GM12892 (cell line): ENCODE data around the gene MELTF.
A peak's percentile ranks its signal among the peaks of the same experiment; 100 is the strongest.
"Not testable (repeated sequence)": the region's sequence is repeated elsewhere in the genome, so short reads cannot be mapped to it uniquely, and the experiment has no call there.

Experiments
- DNase-seq: peaks from one replicate; pipeline ENCODE4 v3.0.0; 2011; ENCODE audit not compliant: insufficient read length
- FAIRE-seq: peaks from 2 replicates; lab custom pipeline; 2011; peaks lifted over from hg19 to GRCh38; lab: Jason Lieb, UNC
- POLR2A ChIP-seq: IDR thresholded peaks from 2 replicates; pipeline ENCODE4 v1.6.1; 2011; ENCODE audit warnings: low read depth, low read length, control low read depth
- POLR2AphosphoS5 ChIP-seq: IDR thresholded peaks from 2 replicates; pipeline ENCODE4 v1.6.1; 2011; ENCODE audit warnings: low read depth, low read length, control low read depth
- TAF1 ChIP-seq: IDR thresholded peaks from 2 replicates; pipeline ENCODE4 v1.6.1; 2011; ENCODE audit warnings: low read depth, mild to moderate bottlenecking, control low read depth, low read length, borderline replicate concordance

Gene MELTF

DNA sequence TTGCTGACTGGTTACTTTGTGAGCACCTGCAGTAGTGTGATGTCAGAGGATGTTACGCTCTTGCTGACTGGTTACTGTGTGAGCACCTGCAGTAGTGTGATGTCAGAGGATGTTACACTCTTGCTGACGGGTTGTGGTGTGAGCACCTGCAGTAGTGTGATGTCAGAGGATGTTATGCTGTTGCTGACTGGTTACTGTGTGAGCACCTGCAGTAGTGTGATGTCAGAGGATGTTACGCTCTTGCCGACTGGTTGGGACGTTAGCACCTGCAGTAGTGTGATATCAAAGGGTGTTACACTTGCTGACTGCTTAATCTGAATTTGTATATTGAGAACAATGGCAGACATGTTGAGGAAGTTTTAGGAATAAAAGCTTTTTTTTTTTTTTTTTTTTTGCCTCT is 5.2 kb upstream of the MELTF start:
- not testable (repeated sequence) for FAIRE-seq, DNase-seq

DNA sequence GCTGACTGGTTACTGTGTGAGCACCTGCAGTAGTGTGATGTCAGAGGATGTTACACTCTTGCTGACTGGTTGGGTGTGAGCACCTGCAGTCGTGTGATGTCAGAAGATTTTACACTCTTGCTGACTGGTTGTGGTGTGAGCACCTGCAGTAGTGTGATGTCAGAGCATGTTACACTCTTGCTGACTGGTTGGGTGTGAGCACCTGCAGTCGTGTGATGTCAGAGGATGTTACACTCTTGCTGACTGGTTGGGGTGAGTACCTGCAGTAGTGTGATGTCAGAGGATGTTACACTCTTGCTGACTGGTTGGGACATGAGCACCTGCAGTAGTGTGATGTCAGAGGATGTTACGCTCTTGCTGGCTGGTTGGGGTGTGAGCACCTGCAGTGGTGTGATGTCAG is 4.1 kb upstream of the MELTF start:
- DNase-seq: not testable (repeated sequence)
- FAIRE-seq: peak; percentile 73

More for the DNA sequence above, 5.2 kb upstream of the MELTF start:
- peak; percentile 20; the same call in 1 of the 2 replicates for TF ChIP-seq POLR2AphosphoS5

DNA sequence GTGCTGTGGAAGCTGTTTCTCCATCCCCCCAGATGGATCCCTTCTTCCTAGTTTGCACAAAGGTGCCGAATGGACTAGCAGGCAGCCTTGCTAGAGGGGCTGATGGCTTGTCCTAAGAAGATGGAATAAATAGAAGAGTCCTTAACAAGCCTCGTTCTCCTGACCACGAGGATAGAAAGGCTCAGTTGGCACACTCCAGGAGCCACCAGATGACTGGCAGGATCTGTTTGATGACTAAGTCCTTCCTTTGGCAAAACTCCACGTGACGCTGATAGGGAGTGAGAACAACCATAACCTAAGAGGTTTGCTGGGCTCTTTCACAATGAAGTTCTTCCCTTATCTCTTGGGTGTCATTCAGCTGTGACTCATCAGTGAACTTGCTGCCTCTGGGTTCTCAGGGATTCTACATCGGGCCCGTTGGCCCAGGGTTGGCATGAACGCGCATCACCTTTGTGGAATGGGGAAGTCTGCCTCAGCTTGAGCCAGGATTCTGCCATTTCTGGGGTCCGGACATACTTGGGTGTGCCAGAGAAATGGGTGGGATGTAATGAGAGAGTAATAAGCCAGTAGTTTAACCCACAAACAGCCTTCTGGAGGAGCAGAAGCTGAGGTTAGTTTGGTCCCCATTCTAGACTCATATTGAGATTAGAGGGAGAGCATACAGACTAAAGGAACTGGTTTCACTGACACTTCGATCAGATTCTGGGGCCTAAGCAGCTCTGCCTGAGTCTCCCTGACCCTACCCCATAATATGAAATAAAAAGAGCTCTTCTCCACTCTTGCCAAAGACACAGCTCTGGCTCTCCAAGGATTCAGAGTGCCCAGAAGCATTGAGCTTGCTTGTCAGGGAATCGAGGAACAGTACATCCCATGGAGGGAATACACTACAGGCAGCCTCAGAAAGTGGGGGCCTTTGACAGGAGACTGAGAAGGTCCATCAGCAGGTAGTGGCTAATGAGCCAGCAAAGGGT is 2.0 kb upstream of the MELTF start:
- TF ChIP-seq POLR2AphosphoS5 (no peak), TAF1 (no peak), POLR2A (no peak)
- FAIRE-seq: no peak
- DNase-seq: no peak

DNA sequence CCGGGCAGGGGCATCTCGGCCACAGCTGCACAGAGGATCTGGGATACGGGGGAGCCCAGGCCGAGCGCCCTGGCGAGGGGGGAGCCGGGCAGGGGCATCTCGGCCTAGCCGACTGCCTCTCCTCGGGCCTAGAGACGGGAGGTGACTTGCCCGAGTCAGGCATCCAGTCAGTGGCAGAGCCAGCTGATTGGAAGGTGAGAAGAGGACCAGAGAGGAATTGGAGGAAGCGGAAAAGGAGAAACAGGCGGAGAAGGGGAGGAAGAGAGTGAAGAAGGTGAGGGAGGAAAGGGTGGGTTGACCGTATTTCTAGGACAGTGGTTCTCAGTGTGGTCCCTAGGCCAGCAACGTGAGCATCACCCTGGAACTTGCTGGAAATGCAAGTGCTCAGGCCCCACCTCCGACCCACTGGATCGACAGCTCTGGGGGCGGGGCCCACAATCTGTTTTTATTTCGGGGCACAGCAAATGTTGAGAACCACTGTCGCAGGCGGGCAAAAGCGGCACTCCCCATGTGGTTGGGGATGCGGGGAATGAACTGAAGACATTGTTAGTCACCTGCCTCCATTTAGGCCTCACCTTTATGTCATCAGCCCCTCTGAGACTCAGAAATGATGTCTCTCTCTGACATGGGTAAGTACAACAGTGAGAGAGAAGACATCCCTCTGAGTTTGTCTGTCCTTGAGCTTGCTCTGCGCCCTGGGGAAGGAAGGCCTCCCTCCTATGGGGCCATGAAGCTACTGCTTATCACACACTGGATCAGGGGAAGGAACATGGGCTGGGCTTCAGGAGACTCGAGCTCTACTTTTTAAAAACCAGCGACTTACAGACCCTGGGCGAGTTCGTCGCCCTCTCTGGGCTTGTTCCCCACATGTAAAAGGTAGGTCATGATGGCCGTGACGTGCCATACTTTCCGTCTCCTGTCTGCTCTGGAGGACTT is 1.0 kb upstream of the MELTF start:
- no peak for TF ChIP-seq POLR2A
- no peak for TF ChIP-seq POLR2AphosphoS5
- no peak for TF ChIP-seq TAF1
- no peak for DNase-seq
- FAIRE-seq: no peak

DNA sequence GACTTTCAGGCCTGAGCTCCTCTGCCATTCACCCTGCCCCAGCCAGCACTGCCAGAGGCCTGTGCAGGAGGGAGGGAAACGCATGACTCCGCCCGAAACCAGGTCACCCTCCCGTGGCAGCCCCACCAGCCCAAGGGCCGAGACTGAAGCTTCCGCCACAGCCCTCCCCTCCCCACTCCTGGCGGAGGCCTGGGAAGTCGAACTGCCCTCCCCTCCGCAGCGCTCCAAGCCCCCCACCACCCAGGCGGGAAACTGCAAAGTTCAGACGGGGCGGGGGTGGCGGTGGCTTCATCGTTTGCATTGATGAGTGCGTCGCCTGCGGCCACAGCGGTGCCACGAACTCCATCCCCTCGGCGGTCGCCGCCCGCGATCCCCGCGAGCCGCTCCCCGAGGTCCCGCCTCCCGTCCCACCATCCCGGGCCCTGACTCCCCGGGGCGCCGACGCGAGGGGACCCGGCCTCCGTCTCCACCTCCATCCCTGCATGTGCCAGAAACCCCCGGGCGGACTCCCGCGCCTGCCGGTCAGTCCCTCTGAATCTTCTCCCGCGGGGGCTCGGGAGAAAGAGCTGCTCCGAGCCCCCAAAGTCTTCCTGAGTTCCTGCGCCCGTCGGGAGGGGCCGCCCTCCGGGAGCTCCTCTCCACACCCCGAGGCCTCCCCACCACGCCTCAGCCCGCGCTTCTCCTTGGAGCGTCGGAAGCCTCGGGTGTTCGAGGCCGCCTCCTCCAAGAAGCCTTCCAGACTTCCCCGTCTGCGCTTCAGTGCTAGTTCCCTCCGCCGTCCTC is 698 bp downstream of the MELTF start:
- TF ChIP-seq TAF1 (no peak), POLR2AphosphoS5 (no peak), POLR2A (no peak)
- DNase-seq: peak; percentile 66
- no peak for FAIRE-seq

DNA sequence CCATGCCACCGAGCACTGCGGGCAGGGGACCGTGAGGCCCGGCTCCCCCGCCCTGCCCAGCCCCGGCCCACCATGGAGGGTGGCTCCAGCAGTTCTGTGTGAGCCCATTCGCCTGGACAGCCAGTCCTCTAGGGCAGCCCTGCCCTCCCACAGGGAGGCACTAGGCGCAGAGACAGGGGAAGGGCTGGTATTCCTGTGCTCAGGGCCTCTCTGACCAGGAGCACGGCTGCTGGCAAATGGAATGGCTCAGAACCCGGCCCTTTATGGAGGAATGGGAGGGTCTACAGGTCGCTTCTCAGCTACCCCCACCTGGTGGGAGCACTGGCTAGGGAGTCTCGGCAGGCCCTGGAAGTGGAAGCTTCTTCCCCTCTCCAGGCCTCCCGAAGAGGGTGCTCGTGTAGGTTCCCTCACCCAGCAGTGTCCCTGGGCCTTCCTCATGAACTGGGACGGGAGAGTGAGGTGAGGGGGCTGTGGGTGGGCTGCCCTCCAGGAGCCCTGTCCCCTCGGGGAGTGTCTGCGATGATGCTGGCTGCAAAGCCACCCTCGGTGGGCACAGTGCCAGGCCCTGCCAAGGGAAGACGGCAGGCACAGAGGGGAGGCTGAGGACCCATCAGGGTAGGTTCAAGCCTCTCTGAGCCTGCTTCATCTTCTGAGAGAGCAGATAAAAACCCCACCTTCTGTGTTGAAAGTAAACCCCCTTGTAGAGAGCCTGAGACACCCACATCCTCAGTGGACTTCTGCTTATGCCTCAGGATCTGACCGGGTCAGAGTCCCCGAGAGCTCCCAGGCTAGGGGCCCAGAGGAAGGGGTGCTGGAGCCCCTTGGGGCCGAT is 1.5 kb downstream of the MELTF start:
- DNase-seq: no peak
- TF ChIP-seq TAF1 (no peak), POLR2A (no peak), POLR2AphosphoS5 (no peak)
- FAIRE-seq: no peak

DNA sequence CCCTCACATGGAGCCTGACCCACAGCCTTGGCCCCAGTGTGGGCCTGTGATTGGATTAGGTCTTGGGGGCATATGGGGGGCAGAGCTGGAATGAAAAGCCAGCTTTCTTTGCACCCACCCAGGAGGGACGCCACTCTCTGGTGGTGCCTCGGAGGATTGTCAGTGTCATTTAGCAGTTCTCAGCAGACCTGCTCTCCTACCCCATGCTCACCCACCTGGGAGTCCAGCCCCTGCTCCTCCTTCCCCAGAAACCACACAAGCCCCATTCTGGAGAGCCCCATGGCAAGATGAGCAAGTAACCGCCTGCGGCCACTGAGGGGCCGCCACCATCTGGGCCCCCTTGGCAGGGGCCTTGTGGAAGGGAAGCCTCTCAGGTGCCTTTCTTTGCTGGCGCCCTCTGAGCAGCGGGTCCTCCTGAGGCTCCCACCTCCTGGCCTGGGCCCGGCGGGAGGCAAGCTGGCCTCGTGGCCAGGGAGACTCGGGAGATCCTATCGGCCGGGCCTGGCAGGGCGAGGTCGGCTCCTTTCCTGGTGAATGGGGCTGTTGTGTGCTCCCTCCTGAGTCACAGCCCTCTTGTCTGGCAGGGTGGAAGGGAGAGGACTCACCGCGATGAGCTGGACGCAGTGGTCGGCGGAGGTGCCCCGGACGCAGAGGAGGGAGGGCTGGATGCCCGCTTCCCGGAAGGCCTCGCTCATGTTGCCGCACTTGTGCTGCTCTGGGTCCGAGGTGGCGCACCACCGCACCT is 2.3 kb downstream of the MELTF start:
- FAIRE-seq: no peak
- DNase-seq: no peak
- no peak for TF ChIP-seq POLR2A
- no peak for TF ChIP-seq TAF1
- no peak for TF ChIP-seq POLR2AphosphoS5

DNA sequence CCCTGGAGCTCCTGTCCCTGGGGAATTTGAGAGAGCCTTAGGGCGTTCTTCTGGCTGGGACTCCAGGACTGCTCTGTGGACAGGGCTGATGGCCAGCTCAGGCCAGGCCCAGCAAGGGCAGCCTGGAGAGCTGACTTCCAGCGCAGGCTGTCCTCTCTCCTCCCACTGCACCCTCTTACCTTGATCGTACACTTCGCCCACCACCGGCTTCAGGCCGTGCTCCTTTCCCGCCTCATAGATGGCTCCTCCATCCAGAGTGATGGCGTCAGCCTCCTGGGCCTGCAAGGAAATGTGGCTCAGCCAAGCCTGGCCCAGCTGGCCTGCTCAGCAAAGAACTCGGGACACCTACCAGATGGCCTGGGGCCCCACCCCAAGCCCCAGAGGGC is 3.1 kb downstream of the MELTF start:
- TF ChIP-seq POLR2AphosphoS5 (no peak), TAF1 (no peak), POLR2A (no peak)
- no peak for FAIRE-seq
- DNase-seq: no peak

DNA sequence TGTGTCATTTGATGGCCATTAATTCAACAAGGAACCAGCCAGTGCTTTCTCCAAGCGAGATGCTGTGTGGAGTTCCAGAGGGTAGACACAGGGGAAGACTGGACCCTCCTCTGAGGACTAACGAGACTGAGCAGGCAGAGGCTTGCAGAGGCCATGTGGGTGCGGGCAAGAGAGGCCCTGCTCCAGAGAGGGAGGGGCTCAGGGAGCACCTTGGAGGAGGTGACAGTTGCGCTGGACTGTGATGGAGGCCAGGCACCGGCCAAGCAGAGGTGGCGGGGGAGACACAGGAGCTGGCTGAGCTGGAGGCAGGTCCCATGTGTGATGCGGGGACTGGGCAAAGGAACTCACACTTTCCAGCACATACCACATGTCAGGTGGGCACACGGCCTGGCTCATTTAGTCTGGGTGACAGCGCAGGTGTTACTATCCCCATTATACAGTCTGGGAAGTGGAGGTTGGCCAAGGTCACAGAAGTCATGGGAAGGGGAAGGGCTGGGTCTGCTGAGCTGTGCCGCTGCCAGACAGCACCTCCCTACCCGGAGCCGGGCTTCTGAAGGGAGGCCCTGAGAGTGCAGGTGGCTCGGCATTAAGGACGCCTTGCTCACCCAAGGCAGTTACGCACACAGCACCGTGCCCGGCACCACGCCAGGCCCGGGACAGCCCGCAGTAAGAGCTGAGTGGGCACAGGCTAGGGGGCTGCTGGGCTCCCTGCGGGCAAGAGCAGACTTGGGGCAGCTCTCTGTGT is 3.7 kb downstream of the MELTF start:
- TF ChIP-seq POLR2AphosphoS5 (no peak), POLR2A (no peak), TAF1 (no peak)
- no peak for FAIRE-seq
- DNase-seq: no peak
